MCF 10A (cell line): ENCODE data around the gene PDE9A. TPM values are rescaled to one million over a fixed set of nuclear protein-coding genes. Genes with fewer than 3 reads are reported as not detected.

Experiments used
- BruUV-seq: library from RNA; stranded (reverse); fragments of 400-500 nt; replicated peaks from 2 replicates; lab custom pipeline; 2021; lab: Mats Ljungman, UMichigan
- CTCF ChIA-PET: fragments of 300-600 bp; sonication (Branson Sonifier 250); formaldehyde crosslinking; extraction: SDS; loops from one replicate; lab custom pipeline; 2021; ENCODE audit warnings: antibody characterized with exemption, inconsistent platforms; lab: Yijun Ruan, JAX
- POLR2A ChIA-PET: fragments of 300-600, 350-650 bp; sonication (Branson Sonifier 250); formaldehyde crosslinking; extraction: SDS; loops from one replicate; lab custom pipeline; 2020; ENCODE audit warnings: antibody characterized with exemption, inconsistent platforms; lab: Yijun Ruan, JAX
- DNase-seq: peaks from one replicate; pipeline ENCODE4 v3.0.0-alpha.2; 2018; ENCODE audit not compliant: unreplicated experiment
- H3K27ac Mint-ChIP-seq: one replicate; pipeline ENCODE4 v1.8.0; 2022; ENCODE audit warnings: mild to moderate bottlenecking, low read depth, mixed read lengths; ENCODE audit not compliant: unreplicated experiment
- H3K27me3 Mint-ChIP-seq: one replicate; pipeline ENCODE4 v1.8.0; 2022; ENCODE audit warnings: mixed read lengths; ENCODE audit not compliant: insufficient read depth, unreplicated experiment
- H3K36me3 Mint-ChIP-seq: one replicate; pipeline ENCODE4 v1.8.0; 2022; ENCODE audit warnings: mild to moderate bottlenecking, moderate library complexity, mixed read lengths; ENCODE audit not compliant: insufficient read depth, unreplicated experiment
- H3K4me1 Mint-ChIP-seq: one replicate; pipeline ENCODE4 v1.8.0; 2022; ENCODE audit warnings: mixed read lengths; ENCODE audit not compliant: insufficient read depth, unreplicated experiment
- H3K4me3 Mint-ChIP-seq: one replicate; pipeline ENCODE4 v1.8.0; 2022; ENCODE audit warnings: mild to moderate bottlenecking, moderate library complexity, mixed read lengths; ENCODE audit not compliant: unreplicated experiment
- H3K9me3 Mint-ChIP-seq: one replicate; pipeline ENCODE4 v1.8.0; 2022; ENCODE audit warnings: mixed read lengths; ENCODE audit not compliant: unreplicated experiment
- CTCF ChIP-seq: fragments of 200-600 bp; IDR thresholded peaks from one replicate; pipeline ENCODE4 v1.8.0; 2022; ENCODE audit warnings: antibody characterized with exemption, mild to moderate bottlenecking; ENCODE audit not compliant: unreplicated experiment
- intact Hi-C: fragments of 100-400 bp; cut with micrococcal nuclease; formaldehyde crosslinking; loops from 2 replicates; pipeline ENCODE4 v1.14.1; 2022
- total RNA-seq: library from RNA; stranded (reverse); gene quantifications from 2 replicates; pipeline ENCODE4 v1.2.3, GENCODE V29; 2022

PDE9A gene
- total RNA-seq, 1 experiment from 2014 or later: not detected

- H3K27ac Mint-ChIP-seq: no peak overlapping the region
- TF ChIP-seq CTCF: no peak
- H3K9me3 Mint-ChIP-seq: no peaks in the 10 kb centered on the region
- no TSS peak for BruUV-seq
- CTCF ChIA-PET: no interaction called here
- no peaks in the 10 kb centered on the region for H3K36me3 Mint-ChIP-seq
- H3K4me3 Mint-ChIP-seq: no peak overlapping the region
- H3K27me3 Mint-ChIP-seq: peaks cover 4% of the 10 kb centered on the region
- no peak for DNase-seq
- intact Hi-C loops: no loop called here
- POLR2A ChIA-PET: no interaction called here
- H3K4me1 Mint-ChIP-seq: no peaks in the 10 kb centered on the region
These were observed 81.6 kb downstream of the PDE9A start for GRCh38 chr21:42735061-42735460.

GRCh38 chr21:42735944-42736343 lies 82.5 kb downstream of the PDE9A start:
- Mint-ChIP-seq H3K36me3 (no peaks in the 10 kb centered on the region), H3K4me1 (no peaks in the 10 kb centered on the region), H3K27ac (no peak overlapping the region), H3K4me3 (no peak overlapping the region), H3K9me3 (no peaks in the 10 kb centered on the region), H3K27me3 (peaks cover 12% of the 10 kb centered on the region)
- POLR2A ChIA-PET: no interaction called here
- TF ChIP-seq CTCF: no peak
- CTCF ChIA-PET: no interaction called here
- BruUV-seq: no TSS peak
- intact Hi-C loops: no loop called here
- no peak for DNase-seq

GRCh38 chr21:42736646-42737350 lies 83.4 kb downstream of the PDE9A start:
- H3K36me3 Mint-ChIP-seq: no peaks in the 10 kb centered on the region
- H3K4me3 Mint-ChIP-seq: no peak overlapping the region
- no peak for TF ChIP-seq CTCF
- peaks cover 21% of the 10 kb centered on the region for H3K27me3 Mint-ChIP-seq
- intact Hi-C loops: no loop called here
- no peaks in the 10 kb centered on the region for H3K4me1 Mint-ChIP-seq
- ChIA-PET CTCF (no interaction called here), POLR2A (no interaction called here)
- H3K9me3 Mint-ChIP-seq: no peaks in the 10 kb centered on the region
- BruUV-seq: no TSS peak
- no peak for DNase-seq
- no peak overlapping the region for H3K27ac Mint-ChIP-seq

DNA sequence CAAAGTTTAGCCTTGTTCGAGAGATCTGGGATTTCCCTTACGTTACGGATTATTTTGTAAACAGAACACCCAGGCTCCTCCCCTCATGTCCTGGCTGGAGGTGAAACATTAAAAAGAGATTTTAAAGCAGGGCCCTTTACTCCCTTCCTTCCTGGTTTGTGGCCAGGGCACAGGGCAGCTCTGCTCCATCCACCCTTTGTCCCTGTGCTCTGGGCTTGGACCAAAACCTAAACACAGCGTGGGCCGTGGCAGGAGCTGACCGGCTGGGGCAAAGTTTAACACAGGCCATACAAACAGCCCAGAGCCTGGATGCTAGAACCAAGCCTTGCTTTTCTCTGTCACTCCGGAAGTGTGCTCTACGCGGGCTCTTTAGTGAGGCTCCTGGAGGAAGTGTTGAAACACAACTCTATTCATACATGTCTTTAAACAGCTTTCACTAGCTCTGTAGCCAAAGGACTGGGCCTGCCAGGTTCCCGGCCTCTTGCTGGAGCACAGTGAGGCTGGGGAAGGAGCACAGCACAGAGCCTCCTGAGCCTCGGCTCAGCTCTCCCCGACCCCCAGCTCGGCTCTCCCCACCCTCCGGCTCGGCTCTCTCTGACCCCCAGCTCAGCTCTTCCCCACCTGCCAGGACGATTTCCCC lies 84.7 kb downstream of the PDE9A start:
- no peaks in the 10 kb centered on the region for H3K9me3 Mint-ChIP-seq
- no peaks in the 10 kb centered on the region for H3K36me3 Mint-ChIP-seq
- DNase-seq: no peak
- no peak for TF ChIP-seq CTCF
- ChIA-PET CTCF (no interaction called here), POLR2A (no interaction called here)
- H3K27ac Mint-ChIP-seq: no peak overlapping the region
- intact Hi-C loops: no loop called here
- no TSS peak for BruUV-seq
- no peak overlapping the region for H3K4me3 Mint-ChIP-seq
- H3K27me3 Mint-ChIP-seq: peaks cover 34% of the 10 kb centered on the region
- no peaks in the 10 kb centered on the region for H3K4me1 Mint-ChIP-seq
